ENCODE measurements around the gene VEGFD.

VEGFD gene

GRCh38 chrX:15384304-15384703 lies at the start of gene VEGFD:
VEGFD (minus strand) TSS chrX:15384413; CDS start chrX:15383946, 467 bp downstream.
- DNase-seq = no peak

GRCh38 chrX:15430584-15430983 lies 46.4 kb upstream of the VEGFD start:
- DNase-seq = no peak

- no peak for DNase-seq
Measured at GRCh38 chrX:15430076-15430475, 45.9 kb upstream of the VEGFD start.

GRCh38 chrX:15425024-15425423 lies 40.8 kb upstream of the VEGFD start:
- no peak for DNase-seq

- no peak for DNase-seq
Measured at GRCh38 chrX:15418707-15419181, 34.5 kb upstream of the VEGFD start.

GRCh38 chrX:15418041-15418706 lies 34.0 kb upstream of the VEGFD start:
- no peak for DNase-seq

GRCh38 chrX:15416133-15416993 lies 32.1 kb upstream of the VEGFD start:
- DNase-seq = no peak

GRCh38 chrX:15413101-15413500 lies 28.9 kb upstream of the VEGFD start:
- DNase-seq = no peak

- DNase-seq = no peak
Measured at GRCh38 chrX:15410947-15411346, 26.7 kb upstream of the VEGFD start.

GRCh38 chrX:15410430-15410829 lies 26.2 kb upstream of the VEGFD start:
- no peak for DNase-seq

- no peak for DNase-seq
Measured at GRCh38 chrX:15405846-15406245, 21.6 kb upstream of the VEGFD start.

- DNase-seq = no peak
Measured at GRCh38 chrX:15404401-15405096, 20.3 kb upstream of the VEGFD start.

- no peak for DNase-seq
Measured at GRCh38 chrX:15401378-15401777, 17.2 kb upstream of the VEGFD start.

GRCh38 chrX:15399962-15400391 lies 15.8 kb upstream of the VEGFD start:
- DNase-seq = no peak

- DNase-seq = no peak
Measured at GRCh38 chrX:15398874-15399273, 14.7 kb upstream of the VEGFD start.

- no peak for DNase-seq
Measured at GRCh38 chrX:15395789-15396188, 11.6 kb upstream of the VEGFD start.

- no peak for DNase-seq
Measured at GRCh38 chrX:15391850-15392249, 7.6 kb upstream of the VEGFD start.

GRCh38 chrX:15382813-15383212 lies 1.4 kb downstream of the VEGFD start:
- no peak for DNase-seq

- DNase-seq = no peak
Measured at GRCh38 chrX:15376956-15377355, 7.3 kb downstream of the VEGFD start.

GRCh38 chrX:15373976-15374375 lies 10.2 kb downstream of the VEGFD start:
- DNase-seq = no peak

- no peak for DNase-seq
Measured at GRCh38 chrX:15366506-15367352, 17.5 kb downstream of the VEGFD start.

GRCh38 chrX:15359701-15360100 lies 24.5 kb downstream of the VEGFD start:
- DNase-seq = no peak

GRCh38 chrX:15358533-15358932 lies 25.7 kb downstream of the VEGFD start:
- DNase-seq = no peak
